Ishikawa (cell line): Measurements from ENCODE around the gene CDKN1A.

Experiments used
- CEBPB ChIP-seq: IDR thresholded peaks from 2 replicates; pipeline ENCODE4 v1.6.1; 2012
- CREB1 ChIP-seq: IDR thresholded peaks from 2 replicates; pipeline ENCODE4 v1.6.1; 2012; ENCODE audit warnings: low read depth
- EGR1 ChIP-seq: IDR thresholded peaks from 2 replicates; pipeline ENCODE4 v1.6.1; 2012
- RAD21 ChIP-seq: IDR thresholded peaks from 2 replicates; pipeline ENCODE4 v1.6.1; 2012; ENCODE audit warnings: low read depth
- TF ChIP-seq, protein P1 (sequence below): IDR thresholded peaks from 2 replicates; pipeline ENCODE4 v1.6.1; 2012; ENCODE audit warnings: low read depth, mild to moderate bottlenecking

DNA sequence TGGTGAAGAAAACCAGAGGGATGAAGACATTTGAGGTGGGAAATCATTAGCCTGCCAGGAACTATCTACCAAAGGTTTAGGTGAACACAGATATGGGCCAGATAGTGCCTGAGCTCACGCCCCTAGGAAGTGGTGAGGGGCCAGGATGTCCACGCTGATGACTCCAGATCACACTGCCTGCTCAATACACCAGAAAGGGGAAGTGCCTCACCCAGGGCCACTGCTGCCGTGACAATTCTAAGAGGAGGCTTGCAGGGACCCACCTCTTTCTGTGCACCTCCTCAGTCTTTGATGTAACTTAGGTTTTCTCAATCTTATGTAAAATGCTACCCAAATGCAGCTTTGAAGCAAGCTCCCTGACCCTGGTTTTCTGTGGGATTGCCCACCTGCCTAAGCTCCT is 13.7 kb downstream of the CDKN1A start:
- TF ChIP-seq CREB1 (no peak), RAD21 (no peak), CEBPB (no peak), EGR1 (no peak)
- TF ChIP-seq, protein P1, sequence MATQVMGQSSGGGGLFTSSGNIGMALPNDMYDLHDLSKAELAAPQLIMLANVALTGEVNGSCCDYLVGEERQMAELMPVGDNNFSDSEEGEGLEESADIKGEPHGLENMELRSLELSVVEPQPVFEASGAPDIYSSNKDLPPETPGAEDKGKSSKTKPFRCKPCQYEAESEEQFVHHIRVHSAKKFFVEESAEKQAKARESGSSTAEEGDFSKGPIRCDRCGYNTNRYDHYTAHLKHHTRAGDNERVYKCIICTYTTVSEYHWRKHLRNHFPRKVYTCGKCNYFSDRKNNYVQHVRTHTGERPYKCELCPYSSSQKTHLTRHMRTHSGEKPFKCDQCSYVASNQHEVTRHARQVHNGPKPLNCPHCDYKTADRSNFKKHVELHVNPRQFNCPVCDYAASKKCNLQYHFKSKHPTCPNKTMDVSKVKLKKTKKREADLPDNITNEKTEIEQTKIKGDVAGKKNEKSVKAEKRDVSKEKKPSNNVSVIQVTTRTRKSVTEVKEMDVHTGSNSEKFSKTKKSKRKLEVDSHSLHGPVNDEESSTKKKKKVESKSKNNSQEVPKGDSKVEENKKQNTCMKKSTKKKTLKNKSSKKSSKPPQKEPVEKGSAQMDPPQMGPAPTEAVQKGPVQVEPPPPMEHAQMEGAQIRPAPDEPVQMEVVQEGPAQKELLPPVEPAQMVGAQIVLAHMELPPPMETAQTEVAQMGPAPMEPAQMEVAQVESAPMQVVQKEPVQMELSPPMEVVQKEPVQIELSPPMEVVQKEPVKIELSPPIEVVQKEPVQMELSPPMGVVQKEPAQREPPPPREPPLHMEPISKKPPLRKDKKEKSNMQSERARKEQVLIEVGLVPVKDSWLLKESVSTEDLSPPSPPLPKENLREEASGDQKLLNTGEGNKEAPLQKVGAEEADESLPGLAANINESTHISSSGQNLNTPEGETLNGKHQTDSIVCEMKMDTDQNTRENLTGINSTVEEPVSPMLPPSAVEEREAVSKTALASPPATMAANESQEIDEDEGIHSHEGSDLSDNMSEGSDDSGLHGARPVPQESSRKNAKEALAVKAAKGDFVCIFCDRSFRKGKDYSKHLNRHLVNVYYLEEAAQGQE = no peak
